Measurements from ENCODE around the gene LPAR1. TPM values are rescaled to one million over a fixed set of nuclear protein-coding genes. Genes with fewer than 3 reads are reported as not detected.

The LPAR1 gene
- total RNA-seq, 2 experiments from 2014 or later = not detected

- POLR2A ChIA-PET = no interaction called here
- CTCF ChIA-PET = no interaction called here
Observed at GRCh38 chr9:111039231-111039906, 1.1 kb upstream of the LPAR1 start.

GRCh38 chr9:111037708-111038330, 451 bp downstream of the LPAR1 start:
- POLR2A ChIA-PET = no interaction called here
- CTCF ChIA-PET = no interaction called here

GRCh38 chr9:111037356-111037707, 938 bp downstream of the LPAR1 start:
- ChIA-PET POLR2A (no interaction called here), CTCF (no interaction called here)

- CTCF ChIA-PET = no interaction called here
- POLR2A ChIA-PET = no interaction called here
Observed at GRCh38 chr9:111036946-111037345, 1.3 kb downstream of the LPAR1 start.

GRCh38 chr9:111036429-111036789, 1.9 kb downstream of the LPAR1 start:
- CTCF ChIA-PET = no interaction called here
- POLR2A ChIA-PET = no interaction called here

GRCh38 chr9:111035543-111036428, 2.5 kb downstream of the LPAR1 start:
- CTCF ChIA-PET = no interaction called here
- POLR2A ChIA-PET = no interaction called here

- POLR2A ChIA-PET = no interaction called here
- CTCF ChIA-PET = no interaction called here
Observed at GRCh38 chr9:111034898-111035539, 3.3 kb downstream of the LPAR1 start.

- CTCF ChIA-PET = no interaction called here
- POLR2A ChIA-PET = no interaction called here
Observed at GRCh38 chr9:111034170-111034897, 3.9 kb downstream of the LPAR1 start.

GRCh38 chr9:111030492-111030891, 7.8 kb downstream of the LPAR1 start:
- ChIA-PET CTCF (no interaction called here), POLR2A (no interaction called here)

- ChIA-PET CTCF (no interaction called here), POLR2A (no interaction called here)
Observed at GRCh38 chr9:111029260-111029659, 9.0 kb downstream of the LPAR1 start.

- ChIA-PET CTCF (no interaction called here), POLR2A (interaction anchor here (0.7 kb wide), 1 partner anchor 41 kb away, joined by 5 read pairs; no protein-coding TSS in a partner anchor)
Observed at GRCh38 chr9:111027798-111028197, 10.5 kb downstream of the LPAR1 start.

GRCh38 chr9:111023128-111023527, 15.1 kb downstream of the LPAR1 start:
- POLR2A ChIA-PET = no interaction called here
- CTCF ChIA-PET = no interaction called here

- POLR2A ChIA-PET = no interaction called here
- CTCF ChIA-PET = no interaction called here
Observed at GRCh38 chr9:111020594-111020993, 17.7 kb downstream of the LPAR1 start.

- ChIA-PET POLR2A (no interaction called here), CTCF (no interaction called here)
Observed at GRCh38 chr9:111016426-111017045, 21.7 kb downstream of the LPAR1 start.

GRCh38 chr9:111016016-111016415, 22.3 kb downstream of the LPAR1 start:
- CTCF ChIA-PET = no interaction called here
- POLR2A ChIA-PET = no interaction called here

GRCh38 chr9:111013707-111014106, 24.6 kb downstream of the LPAR1 start:
- POLR2A ChIA-PET = no interaction called here
- CTCF ChIA-PET = no interaction called here

GRCh38 chr9:111013250-111013649, 25.0 kb downstream of the LPAR1 start:
- CTCF ChIA-PET = no interaction called here

GRCh38 chr9:111008158-111009075, 29.9 kb downstream of the LPAR1 start:
- ChIA-PET POLR2A (no interaction called here), CTCF (no interaction called here)

More at GRCh38 chr9:111013250-111013649, 25.0 kb downstream of the LPAR1 start:
- POLR2A ChIA-PET = no interaction called here
